ENCODE data around the gene LILRB2.

DNA sequence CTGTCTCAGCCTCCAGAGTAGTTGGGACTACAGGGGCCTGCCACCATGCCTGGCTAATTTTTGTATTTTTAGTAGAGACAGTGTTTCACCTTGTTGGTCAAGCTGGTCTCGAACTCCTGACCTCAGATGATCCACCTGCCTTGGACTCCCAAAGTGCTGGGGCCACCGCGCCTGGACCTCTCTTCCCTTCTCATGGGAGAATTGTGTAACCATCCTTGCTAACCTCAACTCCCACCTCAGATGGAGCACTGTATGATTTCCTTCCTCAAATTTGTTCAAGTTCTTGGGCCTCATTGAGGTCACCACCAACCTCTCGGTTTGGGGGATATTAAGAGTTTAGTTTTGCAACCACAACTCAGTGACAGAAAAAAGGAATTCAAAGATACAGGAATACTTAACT, 21.3 kb upstream of the LILRB2 start:
- TF ChIP-seq, protein P1, sequence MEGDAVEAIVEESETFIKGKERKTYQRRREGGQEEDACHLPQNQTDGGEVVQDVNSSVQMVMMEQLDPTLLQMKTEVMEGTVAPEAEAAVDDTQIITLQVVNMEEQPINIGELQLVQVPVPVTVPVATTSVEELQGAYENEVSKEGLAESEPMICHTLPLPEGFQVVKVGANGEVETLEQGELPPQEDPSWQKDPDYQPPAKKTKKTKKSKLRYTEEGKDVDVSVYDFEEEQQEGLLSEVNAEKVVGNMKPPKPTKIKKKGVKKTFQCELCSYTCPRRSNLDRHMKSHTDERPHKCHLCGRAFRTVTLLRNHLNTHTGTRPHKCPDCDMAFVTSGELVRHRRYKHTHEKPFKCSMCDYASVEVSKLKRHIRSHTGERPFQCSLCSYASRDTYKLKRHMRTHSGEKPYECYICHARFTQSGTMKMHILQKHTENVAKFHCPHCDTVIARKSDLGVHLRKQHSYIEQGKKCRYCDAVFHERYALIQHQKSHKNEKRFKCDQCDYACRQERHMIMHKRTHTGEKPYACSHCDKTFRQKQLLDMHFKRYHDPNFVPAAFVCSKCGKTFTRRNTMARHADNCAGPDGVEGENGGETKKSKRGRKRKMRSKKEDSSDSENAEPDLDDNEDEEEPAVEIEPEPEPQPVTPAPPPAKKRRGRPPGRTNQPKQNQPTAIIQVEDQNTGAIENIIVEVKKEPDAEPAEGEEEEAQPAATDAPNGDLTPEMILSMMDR (conservative IDR thresholded peaks at IDR 0.05 in 1 of 2, IDR thresholded peaks at IDR 0.05 in 1 of 2; ENCODE audit: extremely low read depth in 1 of 2, insufficient read depth in 1 of 2, low read depth in 1 of 2, low read length in 2 of 2): no peak
- TF ChIP-seq EZH2 (IDR thresholded peaks at IDR 0.05; ENCODE audit: borderline replicate concordance, low read length): no peak
